B cell (primary cell): ENCODE measurements around the gene SEMA3G. TPM values are rescaled to one million over a fixed set of nuclear protein-coding genes. Genes with fewer than 3 reads are reported as not detected.

ENCODE experiments used
- ATAC-seq: fragments of 200-7000 bp; cut with Tn5 transposase; one replicate; pipeline ENCODE4 v1.10.0; 2021; ENCODE audit warnings: low read depth, mild to moderate bottlenecking, moderate number of reproducible peaks, moderate library complexity
- CTCF ChIA-PET: fragments of 350-600 bp; sonication (Branson Sonifier 250); formaldehyde crosslinking; loops from one replicate; lab custom pipeline; 2021; ENCODE audit warnings: antibody characterized with exemption, inconsistent platforms; lab: Charles Lee
- POLR2A ChIA-PET: fragments of 350-600 bp; sonication (Branson Sonifier 250); formaldehyde crosslinking; loops from one replicate; lab custom pipeline; 2021; ENCODE audit warnings: antibody characterized with exemption; lab: Charles Lee
- DNase-seq: peaks from one replicate; pipeline ENCODE4 v3.0.0; 2013
- H2AFZ ChIP-seq: 2 replicates; pipeline ENCODE4 v1.6.1; 2012; ENCODE audit warnings: mild to moderate bottlenecking, low read depth, low read length; ENCODE audit not compliant: insufficient read depth, poor library complexity, severe bottlenecking
- H3K27ac ChIP-seq, 2 donors: 1 replicate in 1 of 2; 2 replicates in 1 of 2; pipeline ENCODE4 v1.5.1; 2012 to 2013; ENCODE audit warnings: low read length in 2 of 2, mild to moderate bottlenecking in 2 of 2, moderate library complexity in 1 of 2
- H3K27me3 ChIP-seq, 4 experiments: fragments of 200-600 bp in 1 of 4; sonication (generic) in 1 of 4; replicated peaks in 1 of 4; 1 replicate in 2 of 4; 2 replicates in 2 of 4; pipeline versions ENCODE4 v1.6.1 to v1.7.0; 2013 to 2016; ENCODE audit warnings: low read length in 3 of 4, mild to moderate bottlenecking in 2 of 4, mixed read lengths in 1 of 4, moderate library complexity in 1 of 4; ENCODE audit not compliant: insufficient read depth in 4 of 4, control insufficient read depth in 3 of 4; ENCODE audit errors: control extremely low read depth in 1 of 4
- H3K36me3 ChIP-seq, 2 experiments: replicated peaks in 1 of 2; 1 replicate in 1 of 2; 2 replicates in 1 of 2; pipeline versions ENCODE4 v1.6.1 to v1.7.1; 2013; ENCODE audit warnings: low read length in 1 of 2; ENCODE audit not compliant: insufficient read depth in 2 of 2, control insufficient read depth in 1 of 2; ENCODE audit errors: control extremely low read depth in 1 of 2, extremely low read depth in 1 of 2
- H3K4me1 ChIP-seq, 2 donors: fragments of 200-600 bp in 1 of 2; sonication (generic) in 1 of 2; 1 replicate in 1 of 2; 2 replicates in 1 of 2; pipeline versions ENCODE4 v1.5.1 to v1.6.1; 2013 to 2017; ENCODE audit warnings: low read length in 2 of 2; ENCODE audit not compliant: control insufficient read depth in 2 of 2, insufficient read depth in 2 of 2
- H3K4me2 ChIP-seq: replicated peaks from 2 replicates; pipeline ENCODE3; 2012; ENCODE audit warnings: mild to moderate bottlenecking, low read depth, low read length; ENCODE audit not compliant: poor library complexity, severe bottlenecking
- H3K4me3 ChIP-seq, 5 experiments: fragments of 200-600 bp in 1 of 5; sonication (generic) in 1 of 5; 1 replicate in 3 of 5; 2 replicates in 2 of 5; pipeline versions ENCODE4 v1.5.1 to v1.7.0; 2011 to 2016; ENCODE audit warnings: low read length in 4 of 5, mild to moderate bottlenecking in 4 of 5, low read depth in 2 of 5, control low read depth in 1 of 5, moderate library complexity in 1 of 5; ENCODE audit not compliant: insufficient read depth in 1 of 5; ENCODE audit errors: control extremely low read depth in 1 of 5, extremely low read depth in 1 of 5
- H3K79me2 ChIP-seq: fragments of 200-600 bp; sonication (generic); one replicate; pipeline ENCODE4 v1.6.0; 2016; ENCODE audit warnings: low read length; ENCODE audit not compliant: control insufficient read depth, insufficient read depth
- H3K9ac ChIP-seq: fragments of 200-600 bp; sonication (generic); 2 replicates; pipeline ENCODE4 v1.6.1; 2017; ENCODE audit warnings: mild to moderate bottlenecking, low read length, moderate library complexity
- H3K9me3 ChIP-seq, 3 donors: one replicate each; pipeline versions ENCODE4 v1.6.1 to v1.7.1; 2013; ENCODE audit warnings: low read length in 2 of 3; ENCODE audit not compliant: control insufficient read depth in 2 of 3, insufficient read depth in 1 of 3; ENCODE audit errors: control extremely low read depth in 1 of 3
- H4K20me1 ChIP-seq: 2 replicates; pipeline ENCODE4 v1.6.0; 2012; ENCODE audit warnings: mild to moderate bottlenecking, low read length; ENCODE audit not compliant: insufficient read depth, control insufficient read depth, poor library complexity, severe bottlenecking
- H3K27ac Mint-ChIP-seq: one replicate; pipeline ENCODE4 v1.8.0; 2021; ENCODE audit warnings: mixed read lengths
- H3K27me3 Mint-ChIP-seq: one replicate; pipeline ENCODE4 v1.8.0; 2021; ENCODE audit warnings: mixed read lengths
- H3K4me1 Mint-ChIP-seq: one replicate; pipeline ENCODE4 v1.8.0; 2021; ENCODE audit warnings: mixed read lengths
- H3K4me3 Mint-ChIP-seq: one replicate; pipeline ENCODE4 v1.8.0; 2021; ENCODE audit warnings: mixed read lengths
- H3K9me3 Mint-ChIP-seq: one replicate; pipeline ENCODE4 v1.8.0; 2022; ENCODE audit warnings: mixed read lengths; ENCODE audit not compliant: insufficient read depth
- CTCF ChIP-seq: fragments of 200-600 bp; IDR thresholded peaks from one replicate; pipeline ENCODE4 v1.8.0; 2022; ENCODE audit warnings: antibody characterized with exemption, mild to moderate bottlenecking
- EZH2 ChIP-seq: IDR thresholded peaks from 2 replicates; pipeline ENCODE4 v1.6.1; 2012; ENCODE audit warnings: borderline replicate concordance, low read depth, mild to moderate bottlenecking, moderate library complexity, low read length; ENCODE audit not compliant: insufficient read depth, poor library complexity, severe bottlenecking
- WGBS: methylation state at CpG from one replicate; pipeline ENCODE4 v1.1.5; 2013; ENCODE audit warnings: missing lambda C conversion rate; ENCODE audit not compliant: insufficient coverage; 5-methylcytosine and 5-hydroxymethylcytosine counted together
- intact Hi-C: fragments of 100-400 bp; cut with micrococcal nuclease; formaldehyde crosslinking; loops from one replicate; pipeline ENCODE4 v1.10.0; 2022
- polyA plus RNA-seq: library from polyadenylated mRNA; depleted of rRNA; stranded (reverse); fragments of >200 nt; gene quantifications from 2 replicates; pipeline ENCODE4 v1.2.3, GENCODE V29; 2012
- total RNA-seq, 2 donors: library from RNA; stranded (reverse); fragments of 120-200 nt in 1 of 2; gene quantifications; 1 replicate in 1 of 2; 2 replicates in 1 of 2; pipeline versions ENCODE4 v1.2.3 to v1.2.4, GENCODE V29; 2013 to 2022

The SEMA3G gene
- total and polyA plus RNA-seq, 2 donors (not counting 1 experiment from before 2014, with no cell fraction given), result 0.10 to 0.42 TPM

GRCh38 chr3:52405066-52405465, 39.8 kb downstream of the SEMA3G start:
- no peaks in the 10 kb centered on the region for H3K27me3 ChIP-seq
- peaks cover 14% of the 10 kb centered on the region for H4K20me1 ChIP-seq
- H3K79me2 ChIP-seq, result peaks cover 32% of the 10 kb centered on the region
- CTCF ChIA-PET, result interaction anchor here (0.6 kb wide), 1 partner anchor 254 kb away, joined by 3 read pairs; no protein-coding TSS in a partner anchor
- POLR2A ChIA-PET, result interaction anchor here (0.8 kb wide), 1 partner anchor 14 kb away, joined by 3 read pairs; no protein-coding TSS in a partner anchor
- H2AFZ ChIP-seq, result no peak overlapping the region
- H3K27ac ChIP-seq, result no peak overlapping the region
- intact Hi-C loops, result no loop called here
- no peaks in the 10 kb centered on the region for H3K9me3 Mint-ChIP-seq
- no peak for DNase-seq
- no peaks in the 10 kb centered on the region for H3K9me3 ChIP-seq
- H3K27ac Mint-ChIP-seq, result no peak overlapping the region
- no peak for ATAC-seq
- 100% methylated on average over 6 of the region's 6 CpGs for WGBS
- no peak overlapping the region for H3K4me3 ChIP-seq
- H3K27me3 Mint-ChIP-seq, result no peaks in the 10 kb centered on the region
- TF ChIP-seq CTCF, result no peak
- no peak for TF ChIP-seq EZH2
- no peak overlapping the region for H3K9ac ChIP-seq
- H3K4me1 ChIP-seq, result peaks cover 10 to 19% of the 10 kb centered on the region in 2 donors
- H3K4me2 ChIP-seq, result no peak overlapping the region
- H3K36me3 ChIP-seq, result peaks cover 4 to 87% of the 10 kb centered on the region in 2 experiments
- peaks cover 16% of the 10 kb centered on the region for H3K4me1 Mint-ChIP-seq
- H3K4me3 Mint-ChIP-seq, result no peak overlapping the region

- H3K4me1 ChIP-seq, result peaks cover 10 to 17% of the 10 kb centered on the region in 2 donors
- DNase-seq (no peak), ATAC-seq (no peak)
- H3K27me3 ChIP-seq, result no peaks in the 10 kb centered on the region
- TF ChIP-seq EZH2, result no peak
- TF ChIP-seq CTCF, result no peak
- H3K9me3 ChIP-seq, result no peaks in the 10 kb centered on the region
- H2AFZ ChIP-seq, result no peak overlapping the region
- H4K20me1 ChIP-seq, result peaks cover 14% of the 10 kb centered on the region
- no peaks in the 10 kb centered on the region for H3K27me3 Mint-ChIP-seq
- intact Hi-C loops, result no loop called here
- no peaks in the 10 kb centered on the region for H3K9me3 Mint-ChIP-seq
- H3K4me1 Mint-ChIP-seq, result peaks cover 16% of the 10 kb centered on the region
- 98% methylated on average over 9 of the region's 10 CpGs for WGBS
- H3K27ac ChIP-seq, result no peak overlapping the region
- no peak overlapping the region for H3K4me3 ChIP-seq
- peaks cover 4 to 92% of the 10 kb centered on the region in 2 experiments for H3K36me3 ChIP-seq
- CTCF ChIA-PET, result no interaction called here
- H3K4me3 Mint-ChIP-seq, result no peak overlapping the region
- H3K9ac ChIP-seq, result no peak overlapping the region
- no peak overlapping the region for H3K27ac Mint-ChIP-seq
- H3K4me2 ChIP-seq, result no peak overlapping the region
- POLR2A ChIA-PET, result interaction anchor here (0.8 kb wide), 1 partner anchor 13 kb away, joined by 3 read pairs; no protein-coding TSS in a partner anchor
- H3K79me2 ChIP-seq, result peaks cover 29% of the 10 kb centered on the region
These were observed 40.5 kb downstream of the SEMA3G start for GRCh38 chr3:52404391-52404790.
